Heart right ventricle (tissue), 16 donors: Measurements from ENCODE around the gene MROH8. TPM values are rescaled to one million over a fixed set of nuclear protein-coding genes. Genes with fewer than 3 reads are reported as not detected.

ENCODE experiments used
- ATAC-seq, 8 donors: fragments of 200-7000 bp; cut with Tn5 transposase; one replicate each; pipeline ENCODE4 v1.9.1; 2020; ENCODE audit warnings: mild to moderate bottlenecking in 8 of 8, moderate library complexity in 8 of 8, moderate number of reproducible peaks in 1 of 8
- DNase-seq, 2 donors: peaks; one replicate each; pipeline ENCODE4 v3.0.0-alpha.2; 2020
- H3K27ac ChIP-seq, 10 donors: fragments of 200-600 bp; sonication (generic) in 2 of 10; one replicate each; pipeline versions ENCODE4 v1.5.0 to v1.8.0; 2020 to 2022; ENCODE audit warnings: mild to moderate bottlenecking in 3 of 10
- H3K27me3 ChIP-seq, 7 donors: fragments of 200-600 bp; one replicate each; pipeline ENCODE4 v1.8.0; 2021 to 2022; ENCODE audit warnings: mild to moderate bottlenecking in 2 of 7
- H3K36me3 ChIP-seq, 9 donors: fragments of 200-600 bp; sonication (generic) in 1 of 9; one replicate each; pipeline versions ENCODE4 v1.5.0 to v1.8.0; 2020 to 2022; ENCODE audit warnings: mild to moderate bottlenecking in 2 of 9
- H3K4me1 ChIP-seq, 9 donors: fragments of 200-600 bp; sonication (generic) in 1 of 9; one replicate each; pipeline versions ENCODE4 v1.5.0 to v1.8.0; 2020 to 2022; ENCODE audit warnings: mild to moderate bottlenecking in 4 of 9
- H3K4me3 ChIP-seq, 10 donors: fragments of 200-600 bp; sonication (generic) in 2 of 10; one replicate each; pipeline versions ENCODE4 v1.5.0 to v1.8.0; 2020 to 2022; ENCODE audit warnings: mild to moderate bottlenecking in 7 of 10, moderate library complexity in 2 of 10
- H3K9me3 ChIP-seq, 11 donors: fragments of 200-600 bp in 10 of 11; sonication (generic) in 2 of 11; one replicate each; pipeline versions ENCODE4 v1.5.0 to v1.8.0; 2013 to 2022; ENCODE audit warnings: mild to moderate bottlenecking in 2 of 11, control low read depth in 1 of 11, moderate library complexity in 1 of 11
- WGBS, 2 donors: extraction: QIAGEN DNeasy Blood & Tissue Kit; methylation state at CpG; one replicate each; pipeline ENCODE4 v1.1.7; 2013; ENCODE audit warnings: inconsistent platforms in 1 of 2; 5-methylcytosine and 5-hydroxymethylcytosine counted together
- intact Hi-C, 10 donors: fragments of 100-400 bp; cut with DNase I; formaldehyde crosslinking; loops; one replicate each; pipeline versions ENCODE4 v1.11.1 to v1.14.2; 2022
- polyA plus RNA-seq, 2 donors: library from polyadenylated mRNA; stranded (reverse); fragments of 200-250 nt; gene quantifications; one replicate each; pipeline ENCODE4 v1.2.3, GENCODE V29; 2013
- total RNA-seq, 10 donors: library from RNA; stranded (reverse); fragmentation: NEBNext Ultra II Directional in 3 of 10; extraction: Animal tissue kit (Norgen Biotek cat#: 25700) in 3 of 10; gene quantifications; one replicate each; pipeline versions ENCODE4 v1.2.1 to v1.2.4, GENCODE V29; 2021 to 2023
- TF ChIP-seq, protein P1 (sequence below), 9 donors: fragments of 200-600 bp; sonication (generic) in 2 of 9; IDR thresholded peaks; one replicate each; pipeline versions ENCODE4 v1.5.0 to v1.8.0; 2021 to 2022; ENCODE audit warnings: antibody characterized with exemption in 9 of 9, mild to moderate bottlenecking in 5 of 9, moderate library complexity in 1 of 9
- donor health status: Arrhythmogenic right ventricular cardiomyopathy.
- donor health status: ischemic (EF 13 %, LVEDD 7.1; RV severe dilation, severe dysfunction).
- donor health status: healthy with polysubstance abuse.
- donor health status: DM: no; HTN: yes; CAD: no.
- donor health status: DM: no; HTN: no; CAD: no.
- donor health status: ischemic (EF 25% LVEDD 6.9; RV normal size, moderate dysfunction).
- donor health status: ischemic (EF 25% LVEDD 5.7; RV mildly dilated, moderate dysfunction).
- donor health status: healthy.
- donor health status: DM: yes; HTN: yes; CAD: no.
- donor health status: Ischemic cardiomyopathy.
- donor health status: ischemic (EF 35%, LVEDD 5.7; RV mildly dilated, moderate dysfunction).
- donor health status: nonischemic (EF 11% LVEDD 7.7; RV severe dilation, severe dysfunction).
- donor health status: DM: yes; HTN: yes; CAD: no.
- donor health status: PGD.
- donor health status: ischemic (EF 29% LVEDD 5.4; RV normal size, mild dysfunction).
- donor health status: nonischemic (EF 23%, LVEDD 6.1; RV moderate dilation, normal function).

MROH8 gene
- total and polyA plus RNA-seq, 12 donors: 1.8 to 10.0 (median 6.1) TPM

GRCh38 chr20:37090407-37090806, 88.9 kb downstream of the MROH8 start:
- Histone ChIP-seq H3K27ac (no peak overlapping the region), H3K4me3 (no peak overlapping the region), H3K9me3 (no peaks in the 10 kb centered on the region), H3K27me3 (no peaks in the 10 kb centered on the region), H3K36me3 (peaks cover 0 to 54% (median 0%) of the 10 kb centered on the region in 9 donors), H3K4me1 (peaks cover 0 to 14% (median 9%) of the 10 kb centered on the region in 9 donors)
- TF ChIP-seq, protein P1, sequence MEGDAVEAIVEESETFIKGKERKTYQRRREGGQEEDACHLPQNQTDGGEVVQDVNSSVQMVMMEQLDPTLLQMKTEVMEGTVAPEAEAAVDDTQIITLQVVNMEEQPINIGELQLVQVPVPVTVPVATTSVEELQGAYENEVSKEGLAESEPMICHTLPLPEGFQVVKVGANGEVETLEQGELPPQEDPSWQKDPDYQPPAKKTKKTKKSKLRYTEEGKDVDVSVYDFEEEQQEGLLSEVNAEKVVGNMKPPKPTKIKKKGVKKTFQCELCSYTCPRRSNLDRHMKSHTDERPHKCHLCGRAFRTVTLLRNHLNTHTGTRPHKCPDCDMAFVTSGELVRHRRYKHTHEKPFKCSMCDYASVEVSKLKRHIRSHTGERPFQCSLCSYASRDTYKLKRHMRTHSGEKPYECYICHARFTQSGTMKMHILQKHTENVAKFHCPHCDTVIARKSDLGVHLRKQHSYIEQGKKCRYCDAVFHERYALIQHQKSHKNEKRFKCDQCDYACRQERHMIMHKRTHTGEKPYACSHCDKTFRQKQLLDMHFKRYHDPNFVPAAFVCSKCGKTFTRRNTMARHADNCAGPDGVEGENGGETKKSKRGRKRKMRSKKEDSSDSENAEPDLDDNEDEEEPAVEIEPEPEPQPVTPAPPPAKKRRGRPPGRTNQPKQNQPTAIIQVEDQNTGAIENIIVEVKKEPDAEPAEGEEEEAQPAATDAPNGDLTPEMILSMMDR (IDR thresholded peaks at IDR 0.05): no peak
- 83 to 91% methylated on average over 2 of the region's 2 CpGs for WGBS, 2 donors
- intact Hi-C loops: no loop called here
- ATAC-seq (no peak), DNase-seq (no peak)

DNA sequence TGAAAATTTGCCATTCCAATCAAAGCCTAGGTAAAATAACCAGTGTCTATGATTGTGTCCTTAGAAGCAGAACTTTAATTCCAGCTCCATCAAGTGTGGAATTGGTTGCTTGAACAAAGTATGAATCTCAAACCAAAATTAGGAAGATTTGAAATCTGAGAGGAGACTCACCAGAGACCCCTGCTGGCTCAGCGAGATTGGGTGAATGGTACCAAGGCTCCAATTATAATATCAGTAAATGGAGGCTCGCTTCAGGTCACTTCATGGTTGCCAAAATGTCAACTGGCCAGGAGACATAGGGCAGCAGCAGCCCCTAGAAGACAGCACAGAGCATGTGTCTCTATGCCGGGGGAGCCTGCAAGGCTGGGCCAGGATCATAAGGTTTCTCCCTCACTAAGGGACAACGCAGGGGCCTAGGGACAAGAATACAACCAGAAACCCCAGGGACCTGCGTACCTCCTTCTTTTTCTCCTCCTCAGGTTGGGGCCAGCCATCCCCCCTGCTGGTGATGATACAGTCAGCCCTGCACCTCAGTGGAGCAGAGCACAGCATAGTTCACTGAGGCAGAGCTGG, 97.5 kb downstream of the MROH8 start:
- no peaks in the 10 kb centered on the region for H3K4me1 ChIP-seq
- H3K4me3 ChIP-seq: no peak overlapping the region
- H3K27ac ChIP-seq: no peak overlapping the region
- DNase-seq (no peak), ATAC-seq (peak in 1 of 8 donors; percentile 16)
- 92 to 94% methylated on average over 5 of the region's 5 CpGs for WGBS, 2 donors
- TF ChIP-seq, protein P1 (IDR thresholded peaks at IDR 0.05): peak in 6 of 9 donors; percentile 8 to 50 (median 16)
- H3K27me3 ChIP-seq: no peaks in the 10 kb centered on the region
- H3K36me3 ChIP-seq: peaks cover 0 to 54% (median 0%) of the 10 kb centered on the region in 9 donors
- intact Hi-C loops: no loop called here
- no peaks in the 10 kb centered on the region for H3K9me3 ChIP-seq

DNA sequence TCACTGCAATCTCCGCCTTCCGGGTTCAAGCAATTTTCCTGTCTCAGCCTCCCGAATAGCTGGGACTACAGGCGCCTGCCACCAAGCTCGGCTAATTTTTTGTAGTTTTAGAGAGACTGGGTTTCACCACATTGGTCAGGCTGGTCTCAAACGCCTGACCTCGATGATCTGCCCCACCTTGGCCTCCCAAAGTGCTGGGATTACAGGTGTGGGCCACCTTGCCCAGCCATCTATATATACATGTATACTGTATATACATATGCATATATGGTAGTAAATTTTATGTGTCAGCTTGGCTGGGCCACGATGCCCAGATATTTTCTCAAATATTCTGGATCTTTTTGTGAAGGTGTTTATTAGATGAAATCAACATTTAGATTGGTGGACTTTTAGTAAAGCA, 102.3 kb downstream of the MROH8 start:
- DNase-seq (no peak), ATAC-seq (no peak)
- Histone ChIP-seq H3K4me1 (no peaks in the 10 kb centered on the region), H3K27me3 (no peaks in the 10 kb centered on the region), H3K36me3 (peaks cover 0 to 40% (median 0%) of the 10 kb centered on the region in 9 donors), H3K9me3 (peaks cover 0 to 11% (median 0%) of the 10 kb centered on the region in 11 donors), H3K4me3 (no peak overlapping the region), H3K27ac (no peak overlapping the region)
- TF ChIP-seq, protein P1 (IDR thresholded peaks at IDR 0.05): no peak
- intact Hi-C loops: no loop called here
- 97 to 98% methylated on average over 8 of the region's 8 CpGs for WGBS, 2 donors

GRCh38 chr20:37075932-37076685, 103.2 kb downstream of the MROH8 start:
- TF ChIP-seq, protein P1 (IDR thresholded peaks at IDR 0.05): no peak
- Histone ChIP-seq H3K36me3 (peaks cover 0 to 31% (median 0%) of the 10 kb centered on the region in 9 donors), H3K27me3 (no peaks in the 10 kb centered on the region), H3K4me1 (peaks cover 0 to 3% (median 0%) of the 10 kb centered on the region in 9 donors), H3K9me3 (peaks cover 0 to 11% (median 0%) of the 10 kb centered on the region in 11 donors), H3K4me3 (no peak overlapping the region), H3K27ac (no peak overlapping the region)
- WGBS, 2 donors: 83 to 86% methylated on average over 3 of the region's 3 CpGs
- ATAC-seq (no peak), DNase-seq (no peak)
- intact Hi-C loops: no loop called here
